Activated T-cell treated with anti-CD3 and anti-CD28 coated beads, Interleukin-2, amount 50 U/mL, for 24 hours (primary cell): ENCODE results near the gene PLSCR3.

Experiments used
- DNase-seq: peaks from one replicate; pipeline ENCODE4 v3.0.0-alpha.2; 2020
- H3K27ac Mint-ChIP-seq: 2 replicates; pipeline ENCODE4 v1.8.0; 2020; ENCODE audit warnings: mild to moderate bottlenecking, mixed read lengths
- H3K27me3 Mint-ChIP-seq: 2 replicates; pipeline ENCODE4 v1.8.0; 2020; ENCODE audit warnings: mixed read lengths
- H3K36me3 Mint-ChIP-seq: 2 replicates; pipeline ENCODE4 v1.8.0; 2020; ENCODE audit warnings: low read depth, mixed read lengths
- H3K4me1 Mint-ChIP-seq: 2 replicates; pipeline ENCODE4 v1.8.0; 2020; ENCODE audit warnings: low read depth, mixed read lengths
- H3K4me3 Mint-ChIP-seq: 2 replicates; pipeline ENCODE4 v1.8.0; 2020; ENCODE audit warnings: mild to moderate bottlenecking, moderate library complexity, mixed read lengths
- H3K9me3 Mint-ChIP-seq: 2 replicates; pipeline ENCODE4 v1.8.0; 2020; ENCODE audit warnings: mixed read lengths

PLSCR3 gene

GRCh38 chr17:7394452-7395191 is at the start of gene PLSCR3:
Gene PLSCR3 (minus strand): TSS chr17:7394525. CDS start chr17:7394110, 415 bp downstream.
- Mint-ChIP-seq H3K4me3 (peak within 1 kb of the TSS; percentile 97), H3K4me1 (peaks cover 31% of the 10 kb centered on the region), H3K36me3 (peaks cover 42% of the 10 kb centered on the region), H3K27ac (peak within 1 kb of the TSS; percentile 96), H3K9me3 (no peaks in the 10 kb centered on the region), H3K27me3 (no peaks in the 10 kb centered on the region)
- DNase-seq = peak; percentile 95

GRCh38 chr17:7443499-7444485 is 49.5 kb upstream of the PLSCR3 start:
- Mint-ChIP-seq H3K4me1 (peaks cover 31% of the 10 kb centered on the region), H3K4me3 (no peak overlapping the region), H3K27ac (no peak overlapping the region), H3K27me3 (peaks cover 82% of the 10 kb centered on the region), H3K36me3 (no peaks in the 10 kb centered on the region), H3K9me3 (no peaks in the 10 kb centered on the region)
- no peak for DNase-seq

- peaks cover 45% of the 10 kb centered on the region for H3K4me1 Mint-ChIP-seq
- peaks cover 82% of the 10 kb centered on the region for H3K27me3 Mint-ChIP-seq
- H3K4me3 Mint-ChIP-seq = no peak overlapping the region
- no peak overlapping the region for H3K27ac Mint-ChIP-seq
- no peak for DNase-seq
- no peaks in the 10 kb centered on the region for H3K9me3 Mint-ChIP-seq
- peaks cover 5% of the 10 kb centered on the region for H3K36me3 Mint-ChIP-seq
Observed at GRCh38 chr17:7442142-7442541, 47.8 kb upstream of the PLSCR3 start.

GRCh38 chr17:7441266-7441665 is 46.9 kb upstream of the PLSCR3 start:
- Mint-ChIP-seq H3K27me3 (peaks cover 73% of the 10 kb centered on the region), H3K27ac (no peak overlapping the region), H3K9me3 (no peaks in the 10 kb centered on the region), H3K4me1 (peaks cover 51% of the 10 kb centered on the region), H3K36me3 (peaks cover 6% of the 10 kb centered on the region), H3K4me3 (no peak overlapping the region)
- no peak for DNase-seq

GRCh38 chr17:7440834-7441195 is 46.5 kb upstream of the PLSCR3 start:
- Mint-ChIP-seq H3K27ac (no peak overlapping the region), H3K4me1 (peaks cover 53% of the 10 kb centered on the region), H3K36me3 (peaks cover 6% of the 10 kb centered on the region), H3K9me3 (no peaks in the 10 kb centered on the region), H3K4me3 (peak overlapping the region; percentile 76), H3K27me3 (peaks cover 68% of the 10 kb centered on the region)
- peak; percentile 46 for DNase-seq

- H3K9me3 Mint-ChIP-seq = no peaks in the 10 kb centered on the region
- peaks cover 9% of the 10 kb centered on the region for H3K36me3 Mint-ChIP-seq
- H3K27me3 Mint-ChIP-seq = peaks cover 63% of the 10 kb centered on the region
- H3K27ac Mint-ChIP-seq = no peak overlapping the region
- peak; percentile 49 for DNase-seq
- peak overlapping the region; percentile 76 for H3K4me3 Mint-ChIP-seq
- H3K4me1 Mint-ChIP-seq = peaks cover 51% of the 10 kb centered on the region
Observed at GRCh38 chr17:7440113-7440833, 45.9 kb upstream of the PLSCR3 start.

- Mint-ChIP-seq H3K27ac (no peak within 1 kb of the TSS), H3K4me1 (peaks cover 49% of the 10 kb centered on the region), H3K4me3 (peak within 1 kb of the TSS; percentile 91), H3K27me3 (peaks cover 57% of the 10 kb centered on the region), H3K36me3 (peaks cover 10% of the 10 kb centered on the region), H3K9me3 (no peaks in the 10 kb centered on the region)
- DNase-seq = no peak
Observed at GRCh38 chr17:7439462-7440112, 45.3 kb upstream of the PLSCR3 start, which contains the start of gene FGF11. Gene FGF11 (plus strand): TSS chr17:7439512. CDS start chr17:7439621, 109 bp downstream.

GRCh38 chr17:7438656-7439460 is 44.5 kb upstream of the PLSCR3 start:
- DNase-seq = no peak
- Mint-ChIP-seq H3K36me3 (peaks cover 10% of the 10 kb centered on the region), H3K27ac (no peak overlapping the region), H3K9me3 (no peaks in the 10 kb centered on the region), H3K4me1 (peaks cover 49% of the 10 kb centered on the region), H3K4me3 (peak overlapping the region; percentile 91), H3K27me3 (peaks cover 50% of the 10 kb centered on the region)

- Mint-ChIP-seq H3K27me3 (peaks cover 42% of the 10 kb centered on the region), H3K4me1 (peaks cover 49% of the 10 kb centered on the region), H3K4me3 (peak overlapping the region; percentile 91), H3K9me3 (no peaks in the 10 kb centered on the region), H3K36me3 (peaks cover 10% of the 10 kb centered on the region), H3K27ac (no peak overlapping the region)
- DNase-seq = peak; percentile 76
Observed at GRCh38 chr17:7437950-7438614, 43.8 kb upstream of the PLSCR3 start.

GRCh38 chr17:7437369-7437863 is 43.1 kb upstream of the PLSCR3 start:
- Mint-ChIP-seq H3K4me1 (peaks cover 49% of the 10 kb centered on the region), H3K27ac (no peak overlapping the region), H3K4me3 (peak overlapping the region; percentile 91), H3K36me3 (peaks cover 10% of the 10 kb centered on the region), H3K27me3 (peaks cover 35% of the 10 kb centered on the region), H3K9me3 (no peaks in the 10 kb centered on the region)
- no peak for DNase-seq

- peak overlapping the region; percentile 97 for H3K27ac Mint-ChIP-seq
- peak; percentile 89 for DNase-seq
- H3K36me3 Mint-ChIP-seq = peaks cover 10% of the 10 kb centered on the region
- peaks cover 30% of the 10 kb centered on the region for H3K27me3 Mint-ChIP-seq
- H3K4me1 Mint-ChIP-seq = peaks cover 49% of the 10 kb centered on the region
- H3K4me3 Mint-ChIP-seq = peak overlapping the region; percentile 91
- H3K9me3 Mint-ChIP-seq = no peaks in the 10 kb centered on the region
Observed at GRCh38 chr17:7436556-7437368, 42.4 kb upstream of the PLSCR3 start.
